GM12878 (cell line): ENCODE results near the gene INTU. TPM values are rescaled to one million over a fixed set of nuclear protein-coding genes. Genes with fewer than 3 reads are reported as not detected.

Source experiments
- ATAC-seq: fragments of 200-7000 bp; cut with Tn5 transposase; 3 replicates; pipeline ENCODE4 v1.9.1; 2020; ENCODE audit warnings: mild to moderate bottlenecking, moderate library complexity
- BruUV-seq: library from RNA; stranded (reverse); fragments of 400-500 nt; replicated peaks from 2 replicates; lab custom pipeline; 2021; lab: Mats Ljungman, UMichigan
- CTCF ChIA-PET: fragments of 300-600 bp; sonication (Branson Sonifier 250); formaldehyde crosslinking; extraction: SDS; loops from one replicate; lab custom pipeline; 2021; ENCODE audit warnings: inconsistent platforms; lab: Yijun Ruan, JAX
- POLR2A ChIA-PET: fragments of 350-600 bp; formaldehyde crosslinking; extraction: SDS; loops from one replicate; lab custom pipeline; 2021; ENCODE audit warnings: inconsistent platforms; lab: Charles Lee
- RAD21 ChIA-PET: fragments of 300-600 bp; sonication (Branson Sonifier 250); formaldehyde crosslinking; loops from one replicate; lab custom pipeline; 2023; ENCODE audit warnings: antibody characterized with exemption; ENCODE audit not compliant: unreplicated experiment; lab: Charles Lee
- SMC1A ChIA-PET: fragments of 300-600 bp; sonication (Branson Sonifier 250); formaldehyde crosslinking; loops from one replicate; lab custom pipeline; 2023; ENCODE audit not compliant: unreplicated experiment, uncharacterized antibody; lab: Charles Lee
- DNase-seq: peaks from one replicate; pipeline ENCODE4 v3.0.0-alpha.2; 2011; ENCODE audit warnings: low read depth, low spot score
- FAIRE-seq: peaks from 3 replicates; lab custom pipeline; 2011; peaks lifted over from hg19 to GRCh38; lab: Jason Lieb, UNC
- H2AFZ ChIP-seq: 2 replicates; pipeline ENCODE4 v1.6.0; 2011; ENCODE audit warnings: low read depth, low read length, control low read depth; ENCODE audit not compliant: control insufficient read depth
- H3K27ac ChIP-seq: 2 replicates; pipeline ENCODE4 v1.5.1; 2011; ENCODE audit warnings: control low read depth; ENCODE audit not compliant: control insufficient read depth, insufficient read depth
- H3K27me3 ChIP-seq, 2 experiments: replicated peaks in 1 of 2; 2 replicates each; pipeline versions ENCODE4 v1.6.0 to v1.6.1; 2011; ENCODE audit warnings: low read length in 1 of 2; ENCODE audit not compliant: control insufficient read depth in 2 of 2, insufficient read depth in 2 of 2
- H3K36me3 ChIP-seq, 2 experiments: 2 replicates each; pipeline ENCODE4 v1.5.1; 2011; ENCODE audit warnings: low read length in 1 of 2; ENCODE audit not compliant: control insufficient read depth in 2 of 2, insufficient read depth in 2 of 2
- H3K4me1 ChIP-seq: 2 replicates; pipeline ENCODE4 v1.6.1; 2011; ENCODE audit warnings: mild to moderate bottlenecking, low read length, moderate library complexity, mixed read lengths; ENCODE audit not compliant: control insufficient read depth, insufficient read depth
- H3K4me2 ChIP-seq: 2 replicates; pipeline ENCODE4 v1.6.0; 2011; ENCODE audit warnings: control low read depth; ENCODE audit not compliant: control insufficient read depth, insufficient read depth
- H3K4me3 ChIP-seq: fragments of 200-600 bp; sonication (generic); 2 replicates; pipeline ENCODE4 v1.5.1; 2016
- H3K79me2 ChIP-seq: 2 replicates; pipeline ENCODE4 v1.6.0; 2011; ENCODE audit warnings: low read length; ENCODE audit not compliant: control insufficient read depth, insufficient read depth
- H3K9ac ChIP-seq: 2 replicates; pipeline ENCODE4 v1.8.0; 2011; ENCODE audit warnings: low read length, control low read depth, mixed read lengths; ENCODE audit not compliant: control insufficient read depth, insufficient read depth
- H3K9me3 ChIP-seq: replicated peaks from 3 replicates; pipeline ENCODE4 v1.5.1; 2011; ENCODE audit warnings: mild to moderate bottlenecking, low read length; ENCODE audit not compliant: control insufficient read depth, insufficient read depth
- H4K20me1 ChIP-seq: 2 replicates; pipeline ENCODE4 v1.6.0; 2011; ENCODE audit not compliant: control insufficient read depth, insufficient read depth
- BMI1 ChIP-seq: fragments of 450-650 bp; IDR thresholded peaks from 2 replicates; pipeline ENCODE4 v1.6.1; 2016; ENCODE audit warnings: mild to moderate bottlenecking, moderate library complexity, borderline replicate concordance
- CBFB ChIP-seq: IDR thresholded peaks from 2 replicates; pipeline ENCODE4 v1.6.1; 2016; ENCODE audit warnings: antibody characterized with exemption, low read depth
- EGR1 ChIP-seq, 2 experiments: IDR thresholded peaks; 1 replicate in 1 of 2; 2 replicates in 1 of 2; pipeline ENCODE4 v1.6.1; 2011 to 2012; ENCODE audit warnings: low read depth in 2 of 2, low read length in 2 of 2, borderline replicate concordance in 1 of 2, mild to moderate bottlenecking in 1 of 2, moderate library complexity in 1 of 2
- FOXM1 ChIP-seq: IDR thresholded peaks from 2 replicates; pipeline ENCODE4 v1.6.1; 2012; ENCODE audit warnings: low read depth, mild to moderate bottlenecking, inconsistent platforms, low read length, moderate library complexity
- SREBF2 ChIP-seq: IDR thresholded peaks from 2 replicates; pipeline ENCODE4 v1.6.1; 2012; ENCODE audit warnings: mild to moderate bottlenecking, low read length
- TCF7 ChIP-seq: IDR thresholded peaks from 2 replicates; pipeline ENCODE4 v1.6.1; 2014; ENCODE audit warnings: antibody characterized with exemption, borderline replicate concordance
- YBX1 ChIP-seq: fragments of 450-650 bp; IDR thresholded peaks from 2 replicates; pipeline ENCODE4 v1.6.1; 2016; ENCODE audit warnings: antibody characterized with exemption
- ZBTB33 ChIP-seq: fragments of 450-650 bp; IDR thresholded peaks from 2 replicates; pipeline ENCODE4 v1.6.1; 2017; ENCODE audit warnings: mild to moderate bottlenecking
- ZNF384 ChIP-seq: IDR thresholded peaks from 2 replicates; pipeline ENCODE4 v1.6.1; 2012; ENCODE audit warnings: low read depth, mild to moderate bottlenecking, low read length, improper control_type of control experiment, borderline replicate concordance
- WGBS: methylation state at CpG from one replicate; pipeline ENCODE4 v1.1.6; 2016; ENCODE audit warnings: low lambda C conversion rate; ENCODE audit not compliant: insufficient replicate concordance, insufficient coverage; ENCODE audit errors: missing lambda C conversion rate; 5-methylcytosine and 5-hydroxymethylcytosine counted together
- in situ Hi-C: fragments of 300-500 bp; cut with MboI; formaldehyde crosslinking; loops from 9 replicates; pipeline ENCODE4 v1.14.3; 2018; ENCODE audit warnings: mixed read lengths
- intact Hi-C: fragments of 100-400 bp; cut with micrococcal nuclease; formaldehyde crosslinking; loops from one replicate; pipeline ENCODE4 v1.14.2; 2022; ENCODE audit not compliant: unreplicated experiment
- polyA plus RNA-seq, 11 experiments: library from polyadenylated mRNA; depleted of rRNA in 4 of 11; unstranded in 6 of 11; stranded (reverse) in 5 of 11; fragments of >200 nt; fragmentation: Nextera tagmentation in 4 of 11; fragmentation: Illumina TruSeq in 1 of 11; extraction: Ambion mirVana in 4 of 11; extraction: Trizol in 1 of 11; gene quantifications; 1 replicate in 1 of 11; 2 replicates in 10 of 11; pipeline versions ENCODE4 v1.2.1 to v1.2.3, GENCODE V29; 2011 to 2016; ENCODE audit warnings: inconsistent platforms in 2 of 11, missing spikeins in 2 of 11, low read depth in 1 of 11
- total RNA-seq, 4 experiments: library from RNA; depleted of rRNA in 3 of 4; stranded (reverse); fragments of >200 nt in 3 of 4; fragmentation: Illumina TruSeq in 1 of 4; extraction: Trizol in 1 of 4; gene quantifications; 2 replicates each; pipeline versions ENCODE4 v1.2.1 to v1.2.3, GENCODE V29; 2013 to 2021

The INTU gene
- total and polyA plus RNA-seq, 10 of the 15 experiments (the other 5 are each of a cell fraction or from before 2014, with no cell fraction given), result under 0.01 to 0.15 (median 0.01) TPM; not detected in 4

- Histone ChIP-seq H2AFZ (no peak overlapping the region), H3K4me3 (no peak overlapping the region), H3K9me3 (no peaks in the 10 kb centered on the region), H3K79me2 (no peaks in the 10 kb centered on the region), H4K20me1 (no peaks in the 10 kb centered on the region), H3K27ac (no peak overlapping the region), H3K4me1 (no peaks in the 10 kb centered on the region), H3K4me2 (no peak overlapping the region), H3K9ac (no peak overlapping the region), H3K27me3 (no peaks in the 10 kb centered on the region; a peak in 1 of 4 replicates), H3K36me3 (no peaks in the 10 kb centered on the region)
- in situ Hi-C loops, result no loop called here
- ChIA-PET POLR2A (no interaction called here), RAD21 (no interaction called here), CTCF (interaction anchor here (3.6 kb wide), 1 partner anchor 40 kb away, joined by 14 read pairs; no protein-coding TSS in a partner anchor), SMC1A (interaction anchor here (0.6 to 1.3 kb wide), 3 partner anchors 43 to 55 kb away, joined by 3 to 4 read pairs (median 3); no protein-coding TSS in a partner anchor)
- TF ChIP-seq SREBF2 (no peak), TCF7 (no peak), YBX1 (no peak), EGR1 (IDR thresholded peaks at IDR 0.05; ENCODE audit: borderline replicate concordance in 1 of 2, low read depth in 2 of 2, low read length in 2 of 2) (no peak), BMI1 (no peak), ZNF384 (no peak), FOXM1 (no peak), ZBTB33 (peak; percentile 91), CBFB (no peak)
- WGBS, result 70% methylated on average over 10 of the region's 10 CpGs
- DNase-seq, result no peak
- FAIRE-seq, result no peak
- intact Hi-C loops, result no loop called here
- ATAC-seq, result no peak
- BruUV-seq, result no TSS peak
Observed at GRCh38 chr4:127772769-127773671, 140.3 kb downstream of the INTU start.
